Uterus (tissue), 2 donors: ENCODE measurements around the gene DNAI7.

ENCODE experiments used
- POLR2A ChIP-seq, 2 donors: fragments of 450-650 bp; IDR thresholded peaks; one replicate each; pipeline ENCODE4 v1.6.1; 2016; ENCODE audit warnings: antibody characterized with exemption in 2 of 2, mild to moderate bottlenecking in 1 of 2, moderate library complexity in 1 of 2
- TF ChIP-seq, protein P1 (sequence below), 4 experiments: fragments of 200-600 bp in 2 of 4; fragments of 450-650 bp in 2 of 4; sonication (generic) in 2 of 4; IDR thresholded peaks; one replicate each; pipeline ENCODE4 v1.5.1; 2016 to 2019; ENCODE audit warnings: antibody characterized with exemption in 4 of 4, mild to moderate bottlenecking in 2 of 4, moderate library complexity in 1 of 4

GRCh38 chr12:25074113-25074512 is 120.8 kb downstream of the DNAI7 start:
- TF ChIP-seq, protein P1, sequence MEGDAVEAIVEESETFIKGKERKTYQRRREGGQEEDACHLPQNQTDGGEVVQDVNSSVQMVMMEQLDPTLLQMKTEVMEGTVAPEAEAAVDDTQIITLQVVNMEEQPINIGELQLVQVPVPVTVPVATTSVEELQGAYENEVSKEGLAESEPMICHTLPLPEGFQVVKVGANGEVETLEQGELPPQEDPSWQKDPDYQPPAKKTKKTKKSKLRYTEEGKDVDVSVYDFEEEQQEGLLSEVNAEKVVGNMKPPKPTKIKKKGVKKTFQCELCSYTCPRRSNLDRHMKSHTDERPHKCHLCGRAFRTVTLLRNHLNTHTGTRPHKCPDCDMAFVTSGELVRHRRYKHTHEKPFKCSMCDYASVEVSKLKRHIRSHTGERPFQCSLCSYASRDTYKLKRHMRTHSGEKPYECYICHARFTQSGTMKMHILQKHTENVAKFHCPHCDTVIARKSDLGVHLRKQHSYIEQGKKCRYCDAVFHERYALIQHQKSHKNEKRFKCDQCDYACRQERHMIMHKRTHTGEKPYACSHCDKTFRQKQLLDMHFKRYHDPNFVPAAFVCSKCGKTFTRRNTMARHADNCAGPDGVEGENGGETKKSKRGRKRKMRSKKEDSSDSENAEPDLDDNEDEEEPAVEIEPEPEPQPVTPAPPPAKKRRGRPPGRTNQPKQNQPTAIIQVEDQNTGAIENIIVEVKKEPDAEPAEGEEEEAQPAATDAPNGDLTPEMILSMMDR (IDR thresholded peaks at IDR 0.05): no peak
- TF ChIP-seq POLR2A (IDR thresholded peaks at IDR 0.05): no peak
